HG03378 (cell line): Measurements from ENCODE around the gene KLHL17.
"Not testable (repeated sequence)": the region's sequence is repeated elsewhere in the genome, so short reads cannot be mapped to it uniquely, and the experiment has no call there.

Experiments
- ATAC-seq: cut with Tn5 transposase; IDR thresholded peaks from one replicate; pipeline ENCODE4 v1.9.1; 2021; ENCODE audit warnings: mild to moderate bottlenecking, moderate library complexity; ENCODE audit not compliant: unreplicated experiment

Gene KLHL17

DNA sequence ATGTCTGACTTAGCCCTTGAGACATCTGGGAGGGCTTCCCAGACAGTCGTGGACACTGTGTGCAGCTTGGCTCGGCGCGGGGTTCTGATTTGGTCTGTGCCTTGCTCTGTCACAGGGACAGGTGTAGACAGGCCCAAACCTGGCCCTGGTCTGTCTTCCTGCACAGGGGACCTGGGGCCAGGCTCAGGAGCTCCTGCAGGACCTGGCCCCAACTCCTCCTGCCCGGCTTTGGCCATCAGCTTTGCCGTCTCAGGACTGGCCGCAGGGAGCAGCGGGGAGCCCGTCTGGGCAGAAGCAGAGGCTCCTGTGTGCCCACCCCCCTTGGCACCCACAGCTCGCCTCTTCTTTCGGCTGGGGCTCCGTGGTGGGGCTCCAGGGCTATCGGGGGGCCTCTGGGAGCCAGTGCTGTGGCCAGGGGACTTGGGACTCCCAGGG, 19.8 kb downstream of the KLHL17 start:
- ATAC-seq: no peak

DNA sequence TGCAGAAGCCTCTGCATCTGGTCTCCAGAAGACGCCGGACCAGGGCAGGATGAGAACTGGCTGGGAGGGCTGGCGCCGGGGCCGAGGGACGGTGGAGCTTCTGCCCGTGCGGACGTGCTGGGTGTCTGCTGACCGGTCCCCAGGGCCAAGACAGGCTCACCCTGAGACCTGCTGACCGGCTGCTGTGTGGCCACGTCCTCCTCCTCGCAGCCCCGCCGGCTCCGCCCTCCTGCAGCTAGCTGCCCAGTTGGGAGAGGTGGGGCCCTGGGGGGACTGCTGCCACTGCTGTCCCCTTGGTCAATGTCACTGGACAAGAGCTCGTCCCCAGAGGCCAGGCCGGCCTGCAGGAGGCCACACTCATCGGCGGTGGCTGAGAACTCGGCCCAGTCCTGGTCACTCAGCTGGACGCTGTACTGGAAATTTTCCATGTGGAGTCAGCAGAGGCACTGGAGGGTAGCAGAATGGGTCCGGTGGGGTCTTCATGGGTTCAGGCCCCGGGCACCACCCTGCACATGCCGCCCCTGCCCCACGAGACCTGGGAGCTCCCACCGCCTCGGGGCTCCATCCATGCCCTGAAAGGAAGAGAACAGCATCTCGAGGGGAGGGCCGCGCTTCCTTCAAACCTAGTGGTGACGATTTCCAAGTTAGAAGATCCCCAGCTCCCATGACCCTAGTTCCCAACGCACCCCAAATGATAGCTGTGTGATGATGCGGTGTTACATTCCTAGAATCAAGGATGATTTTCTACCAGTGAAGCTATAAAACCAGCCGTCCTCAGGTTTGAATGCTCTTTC, 20.4 kb downstream of the KLHL17 start:
- ATAC-seq: no peak

DNA sequence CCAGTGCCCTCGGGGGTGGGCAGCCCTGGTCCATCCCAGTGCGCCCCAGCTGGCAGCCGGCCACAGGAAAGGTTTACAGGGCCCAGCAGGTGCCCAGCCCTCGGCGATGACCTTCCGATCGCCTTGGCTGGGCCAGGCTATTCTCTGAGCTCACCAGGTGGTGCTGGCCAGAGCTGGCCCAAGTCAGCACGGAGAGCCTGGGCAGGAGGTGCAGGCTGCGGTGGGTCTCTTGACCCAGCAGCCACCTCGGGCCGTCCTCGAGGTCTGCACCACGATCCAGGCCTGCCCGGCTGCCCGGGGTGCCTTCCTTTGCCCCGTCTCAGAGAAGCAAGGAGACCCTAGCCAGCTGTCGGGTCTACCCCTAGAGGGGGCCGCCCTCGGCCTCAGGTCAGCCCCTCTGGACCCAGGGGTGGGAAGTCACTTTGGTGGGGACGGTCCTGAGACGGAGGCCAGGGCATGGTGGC, 21.1 kb downstream of the KLHL17 start:
- no peak for ATAC-seq

DNA sequence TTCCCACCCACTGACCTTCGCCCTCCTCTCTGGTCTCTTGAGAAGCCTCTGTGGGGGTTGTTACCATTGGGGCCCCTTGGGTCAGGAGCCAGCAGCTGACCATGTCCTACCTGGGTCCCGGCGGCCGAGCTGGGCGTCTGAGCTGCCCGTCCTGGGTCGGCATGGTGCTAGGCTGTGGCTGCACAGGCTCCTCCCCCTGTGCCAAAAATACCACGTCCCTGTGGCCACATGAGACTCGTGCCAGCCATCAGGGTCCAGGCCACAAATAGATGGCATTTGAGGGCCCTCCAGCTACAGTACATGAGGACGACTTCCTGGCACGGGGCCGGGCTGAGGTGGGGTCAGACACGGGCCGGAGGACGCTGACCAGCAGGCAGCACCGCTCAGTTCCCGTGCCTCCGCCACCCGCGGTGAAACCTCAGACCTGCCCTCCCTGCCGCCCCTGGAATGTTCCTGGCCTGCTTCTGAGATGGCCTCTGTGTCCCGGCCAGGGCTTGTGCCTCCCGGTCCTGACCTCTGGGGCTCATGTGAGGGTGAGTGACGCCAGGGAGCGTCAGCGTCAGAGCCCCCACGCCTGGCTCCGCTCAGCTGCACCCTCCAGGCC, 21.7 kb downstream of the KLHL17 start, which contains the start of gene PERM1:
TSS of gene PERM1 (minus strand) at position 139 of the 604 bp plus-strand sequence. CDS start 1,064 bp downstream, outside the sequence.
- ATAC-seq: no peak

DNA sequence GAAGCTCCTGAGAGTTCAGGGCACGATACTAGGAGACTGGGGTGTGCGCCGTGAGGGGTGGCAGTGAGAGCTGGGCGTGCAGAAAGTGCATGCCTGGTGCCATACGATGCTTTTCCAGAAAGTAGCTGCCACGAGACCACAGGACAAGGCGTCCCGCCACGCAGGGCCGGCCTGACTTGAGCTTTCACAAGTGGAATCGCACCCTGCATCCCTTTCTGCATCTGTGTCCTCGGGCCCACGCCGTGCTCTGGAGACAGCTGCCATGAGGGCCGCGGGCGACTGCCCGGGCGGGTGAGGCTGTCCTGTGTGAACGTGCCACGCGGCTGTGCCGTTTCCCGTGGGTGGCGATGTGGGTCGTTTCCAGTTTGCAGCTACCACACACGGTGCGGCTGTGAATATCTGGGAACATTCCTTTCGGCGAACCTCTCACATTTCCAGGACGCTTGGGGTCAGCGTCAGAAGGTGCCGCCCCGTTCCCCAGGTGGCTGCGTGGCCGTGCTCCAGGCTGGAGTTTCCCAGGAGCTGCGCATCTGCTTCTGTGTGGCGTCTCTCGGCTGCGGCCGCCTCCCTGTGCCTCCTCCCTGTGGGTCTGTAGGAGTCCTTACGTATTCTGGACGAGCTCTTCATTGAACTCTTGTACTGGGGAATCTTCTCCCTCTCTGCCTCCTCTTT, 22.5 kb downstream of the KLHL17 start:
- ATAC-seq: no peak

DNA sequence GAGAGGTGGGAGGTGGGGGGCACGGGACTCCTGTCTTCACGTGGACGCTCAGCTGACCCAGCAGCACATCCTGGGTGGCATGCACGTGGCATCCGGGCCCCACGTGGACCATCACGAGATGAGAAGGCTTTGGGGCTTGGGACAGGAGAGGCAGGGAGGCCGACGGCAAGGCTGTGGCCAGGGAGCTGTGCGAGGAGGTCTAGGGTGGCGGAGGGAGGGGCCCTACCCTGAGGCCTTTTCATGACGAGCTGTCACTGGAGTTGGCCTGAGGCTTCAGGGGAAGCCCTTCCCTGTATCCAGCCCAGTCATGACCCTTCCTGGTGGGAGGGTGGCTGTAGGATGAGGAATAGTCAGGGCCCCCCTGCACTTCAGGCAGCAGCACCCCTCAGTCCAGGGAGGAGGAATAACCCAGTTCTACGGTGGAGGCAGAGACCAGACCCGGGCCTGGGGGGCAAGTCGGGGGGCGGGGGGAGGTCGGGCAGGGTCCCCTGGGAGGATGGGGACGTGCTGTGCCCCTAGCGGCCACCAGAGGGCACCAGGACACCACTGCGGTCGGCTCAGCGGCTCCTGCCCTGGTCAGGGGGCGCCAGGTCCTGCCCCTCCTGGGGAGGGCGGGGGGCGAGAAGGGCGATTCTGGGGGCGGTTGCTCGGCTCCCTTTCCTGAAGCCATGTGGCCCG, 23.6 kb downstream of the KLHL17 start:
- no peak for ATAC-seq

DNA sequence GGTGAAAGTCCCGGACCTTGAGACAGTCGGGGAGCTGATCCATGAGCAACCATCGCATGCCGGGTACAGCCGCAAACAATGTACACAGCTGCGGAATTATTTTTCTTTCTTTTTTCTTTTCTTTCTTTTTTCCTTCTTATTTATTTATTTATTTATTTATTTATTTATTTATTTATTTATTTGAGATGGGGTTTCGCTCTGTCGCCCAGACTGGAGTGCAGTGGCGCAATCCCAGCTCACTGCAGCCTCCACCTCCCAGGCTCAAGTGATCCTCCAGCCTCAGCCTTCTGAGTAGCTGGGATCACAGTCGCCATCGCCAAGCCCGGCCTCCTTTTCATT, 24.1 kb downstream of the KLHL17 start:
- no peak for ATAC-seq

DNA sequence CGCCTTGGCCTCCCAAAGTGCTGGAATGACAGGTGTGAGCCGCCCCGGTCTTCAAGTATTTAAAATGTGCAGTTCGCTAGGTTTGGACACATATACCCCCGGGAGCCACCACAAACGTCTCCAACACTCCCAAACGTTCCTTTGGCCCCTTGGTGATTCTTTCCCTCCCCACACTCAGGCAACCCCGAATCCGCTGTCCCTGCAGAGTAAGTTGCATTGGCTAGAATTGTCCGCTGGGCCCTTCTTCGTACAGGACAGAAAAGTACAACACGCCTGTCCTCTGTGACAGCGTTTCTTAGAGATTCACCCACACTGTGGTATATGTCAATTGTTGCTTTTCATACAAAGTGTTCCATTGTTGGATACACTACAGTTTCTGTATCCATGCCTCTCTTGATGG, 24.7 kb downstream of the KLHL17 start:
- ATAC-seq: no peak

DNA sequence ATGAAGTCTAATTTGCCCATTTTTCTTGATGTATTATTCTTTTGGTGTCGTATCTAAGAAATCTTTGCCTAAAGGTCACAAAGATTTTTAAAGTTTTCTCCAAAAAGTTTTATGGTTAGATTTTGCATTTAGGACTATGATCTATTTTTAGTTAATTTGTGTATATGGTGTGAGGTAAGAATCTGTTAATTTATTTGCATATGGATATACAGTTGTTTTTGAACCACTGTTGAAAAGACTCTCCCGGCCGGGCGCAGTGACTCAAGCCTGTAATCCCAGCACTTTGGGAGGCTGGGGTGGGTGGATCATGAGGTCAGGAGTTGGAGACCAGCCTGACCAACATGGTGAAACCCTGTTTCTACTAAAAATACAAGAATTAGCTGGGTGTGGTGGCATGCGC, 27.7 kb downstream of the KLHL17 start:
- not testable (repeated sequence) for ATAC-seq

DNA sequence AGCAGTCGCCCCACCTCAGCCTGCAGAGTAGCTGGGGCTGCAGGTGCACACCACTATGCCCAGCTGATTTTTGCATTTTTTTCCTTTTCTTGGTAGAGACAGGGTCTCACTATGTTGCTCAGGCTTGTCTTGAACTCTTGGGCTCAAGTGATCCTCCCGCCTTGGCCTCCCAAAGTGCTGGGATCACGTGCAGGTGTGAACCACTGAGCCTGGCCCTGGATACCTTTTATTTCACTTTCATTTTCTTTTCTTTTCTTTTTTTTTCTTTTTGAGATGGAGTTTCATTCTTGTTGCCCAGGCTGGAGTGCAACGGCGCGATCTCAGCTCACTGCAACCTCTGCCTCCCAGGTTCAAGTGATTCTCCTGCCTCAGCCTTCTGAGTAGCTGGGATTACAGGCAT, 30.9 kb downstream of the KLHL17 start:
- not testable (repeated sequence) for ATAC-seq

DNA sequence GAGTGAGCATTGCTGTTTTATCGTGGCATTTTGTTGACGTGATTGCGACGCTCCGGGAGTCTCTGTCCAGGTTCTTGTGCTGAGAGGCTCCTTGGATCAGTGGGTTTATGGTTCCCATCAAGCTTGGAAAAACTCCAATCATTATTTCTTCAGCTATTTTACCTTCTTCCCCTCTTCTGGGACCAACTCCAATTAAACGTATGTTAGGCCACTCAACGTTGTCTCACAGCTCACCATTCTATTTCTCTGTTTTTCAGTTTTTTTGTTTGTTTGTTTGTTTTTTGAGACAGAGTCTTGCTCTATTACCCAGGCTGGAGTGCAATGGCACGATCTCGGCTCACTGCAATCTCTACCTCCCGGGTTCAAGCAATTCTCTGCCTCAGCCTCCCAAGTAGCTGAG, 31.5 kb downstream of the KLHL17 start:
- ATAC-seq: no peak

DNA sequence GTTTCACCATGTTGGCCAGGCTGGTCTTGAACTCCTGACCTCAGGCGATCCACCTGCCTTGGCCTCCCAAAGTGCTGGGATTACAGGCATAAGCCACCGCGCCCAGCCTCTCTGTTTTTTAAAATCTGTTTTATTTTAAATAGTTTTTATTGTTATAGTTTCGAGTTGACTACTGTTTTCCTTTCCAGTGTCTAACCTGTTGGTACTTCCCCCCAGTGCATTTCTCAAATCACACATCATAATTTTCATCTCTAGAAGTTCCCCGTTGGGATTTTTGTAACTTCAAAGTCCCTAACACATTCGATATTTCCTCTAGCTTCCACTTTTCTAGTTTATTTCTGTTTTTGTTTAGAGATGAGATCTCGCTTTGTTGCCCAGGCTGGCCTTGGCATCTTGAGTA, 32.0 kb downstream of the KLHL17 start:
- no peak for ATAC-seq

DNA sequence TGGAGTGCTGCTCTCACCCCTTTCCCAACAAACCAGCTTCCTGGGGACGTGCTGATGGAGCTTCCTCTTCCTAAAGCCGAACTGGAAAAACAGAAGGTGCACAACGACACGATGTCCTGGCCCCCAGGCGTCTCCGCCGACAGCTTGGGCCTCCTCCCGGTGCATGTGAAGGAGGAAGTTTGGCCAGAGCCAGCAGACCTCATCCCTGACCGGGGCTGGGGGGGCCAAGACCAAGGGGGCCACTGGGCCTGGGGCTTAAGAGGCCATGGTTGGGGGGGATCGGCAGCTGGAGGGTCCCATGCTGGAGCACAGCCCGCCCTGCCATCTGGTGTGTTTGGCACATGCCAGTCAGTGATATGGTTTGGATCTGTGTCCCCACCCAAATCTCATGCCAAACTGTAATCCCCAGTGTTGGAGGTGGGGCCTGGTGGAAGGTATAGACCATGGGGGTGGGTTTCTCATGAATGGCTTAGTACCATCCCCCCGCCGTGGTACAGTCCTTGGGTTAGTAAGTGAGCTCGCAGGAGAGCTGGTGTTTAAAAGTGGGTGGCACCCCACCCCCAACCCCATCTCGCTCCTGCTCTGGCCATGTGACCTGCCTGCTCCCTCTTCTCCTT, 33.1 kb downstream of the KLHL17 start:
- ATAC-seq: no peak

DNA sequence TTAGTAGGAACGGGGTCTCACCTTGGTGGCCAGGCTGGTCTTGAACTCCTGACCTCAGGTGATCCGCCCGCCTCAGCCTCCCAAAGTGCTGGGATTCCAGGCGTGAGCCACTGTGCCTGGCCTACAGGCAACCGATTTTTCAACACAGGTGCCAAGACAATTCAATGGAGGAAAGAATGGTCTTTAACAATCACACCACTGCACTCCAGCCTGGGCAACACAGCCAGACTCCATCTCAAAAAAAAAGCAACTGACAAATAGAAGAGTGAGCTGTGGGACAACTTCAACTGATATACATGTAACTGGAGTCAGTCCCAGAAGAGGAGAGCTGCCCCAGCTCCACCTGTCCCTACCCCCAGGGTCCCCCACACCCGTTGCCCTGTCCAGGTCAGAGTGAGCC, 34.2 kb downstream of the KLHL17 start:
- not testable (repeated sequence) for ATAC-seq

DNA sequence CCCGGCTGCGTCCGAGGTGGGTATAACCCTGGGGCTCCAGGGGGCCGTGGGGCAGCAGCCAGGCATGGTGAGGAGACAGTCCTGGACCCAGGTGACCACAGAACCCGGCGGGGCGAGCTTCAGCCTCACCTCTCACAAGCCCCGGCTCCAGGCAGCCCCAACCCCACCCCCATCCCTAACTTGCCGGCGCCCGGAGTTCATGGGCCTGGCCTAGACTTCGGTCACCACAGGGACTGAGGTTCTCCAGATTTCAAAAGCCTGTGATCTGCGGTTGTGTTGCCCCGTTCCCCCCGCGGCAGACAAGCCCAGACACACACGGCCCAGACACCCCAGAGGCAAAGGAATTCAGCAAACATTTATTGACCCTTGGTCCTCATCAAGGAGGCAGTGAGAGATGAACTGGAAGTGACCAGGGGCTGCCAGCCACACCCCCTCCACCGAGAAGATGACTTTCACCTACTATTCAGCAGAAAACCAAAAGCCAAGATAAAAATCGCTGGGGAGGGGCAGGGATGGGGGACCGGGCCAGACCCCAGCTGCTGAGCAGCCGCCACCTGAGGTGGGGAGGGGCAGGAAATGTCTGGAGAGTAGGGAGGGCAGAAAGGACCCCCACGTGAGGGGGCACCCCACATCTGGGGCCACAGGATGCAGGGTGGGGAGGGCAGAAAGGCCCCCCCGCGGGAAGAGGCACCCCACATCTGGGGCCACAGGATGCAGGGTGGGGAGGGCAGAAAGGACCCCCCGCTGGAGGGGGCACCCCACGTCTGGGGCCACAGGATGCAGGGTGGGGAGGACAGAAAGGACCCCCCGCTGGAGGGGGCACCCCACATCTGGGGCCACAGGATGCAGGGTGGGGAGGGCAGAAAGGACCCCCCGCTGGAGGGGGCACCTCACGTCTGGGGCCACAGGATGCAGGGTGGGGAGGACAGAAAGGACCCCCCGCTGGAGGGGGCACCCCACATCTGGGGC, 35.6 kb downstream of the KLHL17 start:
- no peak for ATAC-seq

DNA sequence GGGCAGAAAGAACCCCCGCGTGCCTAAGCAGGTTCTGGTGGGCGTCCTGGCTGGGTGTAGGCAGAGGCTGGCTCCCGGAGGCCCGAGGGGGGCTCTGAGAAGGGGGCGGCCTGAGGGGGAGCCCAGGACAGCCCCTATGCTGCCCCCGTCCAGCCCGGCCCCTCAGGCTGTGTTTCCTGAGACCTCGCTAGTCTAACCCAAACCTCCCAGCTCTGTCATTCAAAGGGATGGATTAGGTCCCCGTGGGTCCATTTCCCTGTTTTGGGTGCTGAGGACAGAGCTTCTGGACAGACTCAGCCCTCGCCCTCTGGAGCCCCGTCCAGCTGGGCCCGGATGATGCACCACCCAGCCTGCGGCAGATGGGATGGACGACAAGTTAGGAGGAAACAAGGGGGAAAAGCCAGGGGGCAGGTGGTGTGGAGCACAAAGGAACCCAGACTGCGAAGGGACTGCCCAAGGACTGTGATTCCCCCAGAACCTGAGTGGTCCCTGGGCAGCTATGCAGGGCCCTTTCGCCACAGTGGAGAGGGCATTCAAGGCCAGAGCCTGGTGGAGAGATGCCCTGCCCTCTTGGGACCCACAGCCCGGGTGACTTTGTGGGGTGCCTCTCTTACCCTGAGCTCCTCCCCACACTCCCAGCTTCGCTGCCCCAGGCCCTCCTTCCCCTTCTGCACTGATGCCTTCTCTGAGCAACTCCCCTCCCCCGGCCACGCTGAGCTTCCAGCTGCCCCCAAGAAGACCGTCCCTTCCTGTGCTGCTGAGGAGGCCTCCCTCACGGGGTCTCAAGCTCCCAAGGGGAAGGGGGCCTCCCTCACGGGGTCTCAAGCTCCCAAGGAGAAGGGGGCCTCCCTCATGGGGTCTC, 36.7 kb downstream of the KLHL17 start:
- ATAC-seq: no peak

DNA sequence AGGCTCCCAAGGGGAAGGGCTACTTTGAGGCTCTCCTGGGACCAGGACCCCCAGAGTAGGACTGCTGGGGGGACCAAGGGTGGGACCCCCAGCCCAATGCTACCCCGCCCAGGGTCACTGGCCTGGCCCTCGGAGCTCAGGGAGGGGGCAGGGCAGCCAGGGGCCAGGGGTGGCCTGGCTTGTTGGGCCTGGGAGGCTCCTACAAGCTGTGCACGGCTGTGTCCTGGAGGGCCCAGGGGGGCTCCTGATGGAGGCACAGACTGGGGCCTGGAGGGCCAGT, 37.3 kb downstream of the KLHL17 start:
- ATAC-seq: no peak

DNA sequence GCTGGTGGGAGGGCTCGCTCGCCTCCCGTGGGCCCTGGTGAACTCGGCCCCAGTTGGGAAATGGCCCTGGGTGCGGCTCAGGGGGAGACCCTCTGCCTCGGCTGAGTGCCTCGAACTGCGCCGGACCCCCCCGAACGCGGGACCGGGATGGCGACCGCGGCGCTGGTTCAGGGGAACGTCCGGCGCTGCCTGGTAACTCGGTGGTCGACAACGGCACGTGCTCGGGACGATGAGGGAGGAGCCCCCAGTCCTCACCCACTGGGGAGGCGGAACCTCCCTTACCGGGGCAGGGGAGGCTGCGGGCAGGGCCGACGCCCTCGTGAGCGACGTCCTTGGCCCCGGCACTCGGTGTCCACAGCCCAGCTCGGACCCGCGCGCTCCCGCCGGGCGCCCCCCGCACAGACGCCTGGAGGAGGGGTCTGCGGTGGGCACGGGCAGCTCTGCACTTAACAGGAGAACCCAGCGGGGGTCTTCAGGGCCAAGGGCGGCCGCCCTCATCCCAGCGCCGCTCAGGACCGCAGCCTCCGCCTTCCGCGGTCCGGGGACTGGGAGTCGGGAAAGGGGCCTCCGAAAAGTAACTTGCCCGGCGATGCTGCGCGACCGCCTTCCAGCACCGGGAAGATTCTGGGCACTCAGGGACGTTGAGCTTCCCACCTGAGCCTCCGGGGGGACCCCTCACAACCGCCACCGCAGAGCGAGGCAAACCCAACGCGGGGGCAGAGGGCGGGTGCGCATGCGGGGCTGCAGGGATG, 37.8 kb downstream of the KLHL17 start:
- ATAC-seq: no peak

DNA sequence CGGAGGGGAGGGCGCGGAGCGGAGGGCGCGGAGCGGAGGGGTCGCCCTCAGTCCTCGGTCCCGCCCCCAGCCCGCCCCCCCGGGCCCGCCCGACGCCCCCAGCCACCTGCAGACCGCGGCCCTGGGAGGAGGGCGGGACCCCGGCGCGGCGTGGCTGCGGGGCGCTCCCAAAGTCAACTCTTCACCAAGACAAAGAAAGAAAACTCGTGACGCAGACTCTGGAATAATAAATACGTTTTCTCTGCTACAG, 38.3 kb downstream of the KLHL17 start:
- ATAC-seq: no peak
